ENCODE data around the gene MEI1.

GRCh38 chr22:41681616-41682015, 17.7 kb upstream of the MEI1 start:
- TF ChIP-seq CTCF (IDR thresholded peaks at IDR 0.05) (no peak), EZH2 (IDR thresholded peaks at IDR 0.05; ENCODE audit: borderline replicate concordance, insufficient read depth, low read depth, low read length, poor library complexity, severe bottlenecking) (no peak)

Measured in B cell (primary cell).